ENCODE measurements around the gene RPL29.
"Not testable (repeated sequence)": the region's sequence is repeated elsewhere in the genome, so short reads cannot be mapped to it uniquely, and the experiment has no call there.

DNA sequence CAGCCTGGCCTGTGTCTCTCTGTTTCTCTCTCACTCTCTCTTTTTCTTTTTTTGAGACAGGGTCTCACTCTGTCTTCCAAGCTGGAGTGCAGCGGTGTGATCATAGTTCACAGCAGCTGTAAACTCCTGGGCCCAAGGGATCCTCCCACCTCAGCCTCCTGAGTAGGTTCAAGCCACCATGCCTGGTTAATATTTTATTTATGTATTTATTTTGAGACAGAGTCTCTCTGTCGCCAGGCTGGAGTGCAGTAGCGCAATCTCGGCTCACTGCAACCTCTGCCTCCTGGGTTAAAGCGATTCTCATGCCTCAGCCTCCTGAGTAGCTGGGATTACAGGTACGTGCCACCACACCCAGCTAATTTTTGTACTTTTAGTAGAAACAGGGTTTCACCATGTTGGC lies 38.1 kb upstream of the RPL29 start:
- not testable (repeated sequence) for TF ChIP-seq POLR2A (IDR thresholded peaks at IDR 0.05; ENCODE audit: low read length); GATA1 (IDR thresholded peaks at IDR 0.05; ENCODE audit: low read depth, low read length)
